Pancreas (tissue), 10 donors: ENCODE results near the gene RAB8B. TPM values are rescaled to one million over a fixed set of nuclear protein-coding genes. Genes with fewer than 3 reads are reported as not detected.

Experiments used
- ATAC-seq, 4 donors: fragments of 200-7000 bp; cut with Tn5 transposase; one replicate each; pipeline versions ENCODE4 v1.8.0 to v1.9.1; 2020; ENCODE audit warnings: mild to moderate bottlenecking in 4 of 4, moderate library complexity in 4 of 4
- DNase-seq, 6 donors: peaks; one replicate each; pipeline ENCODE4 v3.0.0-alpha.2; 2020
- FAIRE-seq: peaks from 2 replicates; lab custom pipeline; 2012; peaks lifted over from hg19 to GRCh38; lab: Jason Lieb, UNC
- H3K27ac ChIP-seq, 4 donors: fragments of 200-600 bp; sonication (generic); 1 replicate in 3 of 4; 2 replicates in 1 of 4; pipeline versions ENCODE4 v1.5.0 to v1.8.0; 2020
- H3K27me3 ChIP-seq, 4 donors: fragments of 200-600 bp; one replicate each; pipeline ENCODE4 v1.8.0; 2021
- H3K36me3 ChIP-seq, 3 donors: fragments of 200-600 bp; sonication (generic) in 1 of 3; one replicate each; pipeline versions ENCODE4 v1.5.0 to v1.8.0; 2020 to 2021
- H3K4me1 ChIP-seq, 3 donors: fragments of 200-600 bp; one replicate each; pipeline ENCODE4 v1.8.0; 2021
- H3K4me3 ChIP-seq, 4 donors: fragments of 200-600 bp; sonication (generic) in 2 of 4; one replicate each; pipeline versions ENCODE4 v1.5.0 to v1.8.0; 2020 to 2021
- H3K9me3 ChIP-seq, 4 donors: fragments of 200-600 bp; one replicate each; pipeline ENCODE4 v1.8.0; 2021
- WGBS, 2 donors: extraction: QIAGEN DNeasy Blood & Tissue Kit; methylation state at CpG; one replicate each; pipeline ENCODE4 v1.1.7; 2013; 5-methylcytosine and 5-hydroxymethylcytosine counted together
- intact Hi-C, 3 donors: fragments of 100-400 bp; cut with DNase I; formaldehyde crosslinking; loops; one replicate each; pipeline versions ENCODE4 v1.11.1 to v1.14.2; 2022
- polyA plus RNA-seq, 2 donors: library from polyadenylated mRNA; stranded (reverse); fragments of 200-250 nt; gene quantifications; one replicate each; pipeline ENCODE4 v1.2.3, GENCODE V29; 2013
- total RNA-seq, 6 donors: library from RNA; stranded (reverse); fragmentation: NEBNext Ultra II Directional in 4 of 6; extraction: Animal tissue kit (Norgen Biotek cat#: 25700) in 4 of 6; gene quantifications; one replicate each; pipeline versions ENCODE4 v1.2.1 to v1.2.4, GENCODE V29; 2021 to 2023
- TF ChIP-seq, protein P1 (sequence below), 4 donors: fragments of 200-600 bp; sonication (generic) in 3 of 4; IDR thresholded peaks; one replicate each; pipeline versions ENCODE4 v1.5.0 to v1.8.0; 2021; ENCODE audit warnings: antibody characterized with exemption in 4 of 4
- donor health status: healthy with polysubstance abuse.
- donor health status: DM: no; HTN: no; CAD: no; lungs with moderate emphysema.
- donor health status: DM: no; HTN: no; CAD: no.
- donor health status: control.
- donor health status: control.
- donor health status: Bipolar disorder and iron deficiency.
- donor health status: DM: yes; HTN: yes; CAD: no.
- donor health status: DM: no; HTN: no; CAD: no.
- donor health status: DM: no; HTN: no; CAD: no.
- donor health status: DM: yes; HTN: yes; CAD: no.

RAB8B gene
- total and polyA plus RNA-seq, 8 donors = 2.0 to 19.2 (median 5.3) TPM

DNA sequence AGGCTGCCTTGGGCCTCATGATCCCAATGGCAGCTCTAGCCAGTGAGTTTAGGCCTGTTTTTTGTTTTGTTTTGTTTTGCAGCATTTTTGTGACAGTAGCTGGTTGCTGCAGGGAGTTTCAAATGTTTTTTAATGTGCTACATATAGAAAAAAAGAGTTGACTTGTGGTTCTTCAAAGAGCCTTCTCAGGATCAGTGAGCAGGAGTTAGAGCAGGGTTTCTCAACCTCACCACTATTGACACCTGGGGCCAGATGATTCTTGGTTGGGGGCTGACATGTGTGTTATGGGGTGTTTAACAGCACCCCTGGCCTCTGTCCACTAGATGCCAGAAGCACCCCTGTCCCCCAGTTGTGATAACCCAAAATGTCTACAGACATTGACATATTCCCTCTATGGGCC lies 105.9 kb downstream of the RAB8B start:
- H3K36me3 ChIP-seq = no peaks in the 10 kb centered on the region
- H3K4me1 ChIP-seq = no peaks in the 10 kb centered on the region
- no peak for FAIRE-seq
- DNase-seq = no peak
- ATAC-seq = no peak
- no peak overlapping the region for H3K4me3 ChIP-seq
- no peak overlapping the region for H3K27ac ChIP-seq
- TF ChIP-seq, protein P1, sequence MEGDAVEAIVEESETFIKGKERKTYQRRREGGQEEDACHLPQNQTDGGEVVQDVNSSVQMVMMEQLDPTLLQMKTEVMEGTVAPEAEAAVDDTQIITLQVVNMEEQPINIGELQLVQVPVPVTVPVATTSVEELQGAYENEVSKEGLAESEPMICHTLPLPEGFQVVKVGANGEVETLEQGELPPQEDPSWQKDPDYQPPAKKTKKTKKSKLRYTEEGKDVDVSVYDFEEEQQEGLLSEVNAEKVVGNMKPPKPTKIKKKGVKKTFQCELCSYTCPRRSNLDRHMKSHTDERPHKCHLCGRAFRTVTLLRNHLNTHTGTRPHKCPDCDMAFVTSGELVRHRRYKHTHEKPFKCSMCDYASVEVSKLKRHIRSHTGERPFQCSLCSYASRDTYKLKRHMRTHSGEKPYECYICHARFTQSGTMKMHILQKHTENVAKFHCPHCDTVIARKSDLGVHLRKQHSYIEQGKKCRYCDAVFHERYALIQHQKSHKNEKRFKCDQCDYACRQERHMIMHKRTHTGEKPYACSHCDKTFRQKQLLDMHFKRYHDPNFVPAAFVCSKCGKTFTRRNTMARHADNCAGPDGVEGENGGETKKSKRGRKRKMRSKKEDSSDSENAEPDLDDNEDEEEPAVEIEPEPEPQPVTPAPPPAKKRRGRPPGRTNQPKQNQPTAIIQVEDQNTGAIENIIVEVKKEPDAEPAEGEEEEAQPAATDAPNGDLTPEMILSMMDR (IDR thresholded peaks at IDR 0.05) = no peak
- no peaks in the 10 kb centered on the region for H3K9me3 ChIP-seq
- H3K27me3 ChIP-seq = no peaks in the 10 kb centered on the region
- intact Hi-C loops = loop anchor here in 2 of 3 donors (5.0 to 10.0 kb wide), 2 partner anchors 112 to 119 kb away; no protein-coding TSS in a partner anchor

DNA sequence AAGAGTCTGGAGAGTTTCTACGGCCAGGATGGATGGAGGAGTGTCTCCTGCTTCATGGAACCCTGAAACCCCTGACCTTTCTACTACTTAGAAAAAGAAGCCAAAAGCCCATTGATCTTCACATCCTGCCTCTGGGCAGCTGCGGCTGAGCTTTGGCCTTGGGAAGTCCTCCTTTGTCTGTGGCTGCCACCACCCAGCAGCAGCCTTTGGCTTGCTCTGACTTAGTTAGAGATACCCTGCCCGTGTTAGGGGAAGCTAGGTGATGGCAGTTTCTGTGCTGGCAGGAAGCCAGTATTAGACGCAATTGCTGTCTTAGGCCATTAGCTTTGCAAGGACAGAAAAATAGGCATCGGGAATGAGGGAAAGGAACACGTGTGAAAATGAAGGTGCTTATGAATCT lies 106.8 kb downstream of the RAB8B start:
- H3K27me3 ChIP-seq = no peaks in the 10 kb centered on the region
- TF ChIP-seq, protein P1 (IDR thresholded peaks at IDR 0.05) = no peak
- peak in 3 of 4 donors; percentile 23 to 64 (median 39) for ATAC-seq
- DNase-seq = peak in 1 of 6 donors; percentile 7
- intact Hi-C loops = loop anchor here in 2 of 3 donors (5.0 to 10.0 kb wide), 2 partner anchors 111 to 119 kb away; no protein-coding TSS in a partner anchor
- 39 to 46% methylated on average over 6 of the region's 6 CpGs for WGBS, 2 donors
- no peak overlapping the region for H3K27ac ChIP-seq
- no peak for FAIRE-seq
- H3K9me3 ChIP-seq = no peaks in the 10 kb centered on the region
- H3K36me3 ChIP-seq = no peaks in the 10 kb centered on the region
- no peaks in the 10 kb centered on the region for H3K4me1 ChIP-seq
- no peak overlapping the region for H3K4me3 ChIP-seq

DNA sequence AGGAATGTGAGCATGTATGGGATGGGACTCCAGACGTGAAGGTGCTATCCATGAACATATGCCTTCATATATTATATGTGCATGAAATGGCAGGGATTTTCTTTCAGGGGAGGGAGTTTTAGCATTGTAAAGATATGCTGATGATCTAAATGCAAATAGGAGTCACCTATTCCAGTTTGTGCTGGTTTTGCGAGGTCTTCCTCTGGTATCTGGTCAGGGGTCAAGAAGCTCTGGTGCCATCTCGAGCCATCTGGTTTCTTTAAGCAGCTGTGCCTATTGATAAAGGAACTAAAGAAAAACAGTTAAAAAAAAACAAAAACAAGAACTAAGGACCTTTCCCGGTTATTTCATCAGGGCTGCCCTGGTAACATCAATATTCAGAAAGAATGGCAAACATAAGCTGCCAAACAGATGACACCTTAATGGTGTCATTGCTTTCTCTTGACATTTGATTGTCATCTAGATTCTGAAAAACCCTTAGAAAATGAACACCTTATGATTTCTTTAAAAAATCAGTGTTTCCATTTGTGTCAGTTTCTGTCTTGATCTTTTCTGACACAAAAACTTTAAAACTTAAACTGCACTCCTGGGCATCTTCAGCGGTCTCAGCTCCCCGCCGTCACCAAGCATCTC lies 110.7 kb downstream of the RAB8B start:
- no peaks in the 10 kb centered on the region for H3K36me3 ChIP-seq
- intact Hi-C loops = loop anchor here in 2 of 3 donors (5.0 to 10.0 kb wide), 2 partner anchors 107 to 115 kb away; no protein-coding TSS in a partner anchor
- ATAC-seq (no peak), FAIRE-seq (no peak), DNase-seq (no peak)
- WGBS, 2 donors = 90 to 91% methylated on average over 7 of the region's 7 CpGs
- H3K4me1 ChIP-seq = no peaks in the 10 kb centered on the region
- H3K27me3 ChIP-seq = no peaks in the 10 kb centered on the region
- H3K27ac ChIP-seq = no peak overlapping the region
- no peaks in the 10 kb centered on the region for H3K9me3 ChIP-seq
- TF ChIP-seq, protein P1 (IDR thresholded peaks at IDR 0.05) = no peak
- H3K4me3 ChIP-seq = no peak overlapping the region

DNA sequence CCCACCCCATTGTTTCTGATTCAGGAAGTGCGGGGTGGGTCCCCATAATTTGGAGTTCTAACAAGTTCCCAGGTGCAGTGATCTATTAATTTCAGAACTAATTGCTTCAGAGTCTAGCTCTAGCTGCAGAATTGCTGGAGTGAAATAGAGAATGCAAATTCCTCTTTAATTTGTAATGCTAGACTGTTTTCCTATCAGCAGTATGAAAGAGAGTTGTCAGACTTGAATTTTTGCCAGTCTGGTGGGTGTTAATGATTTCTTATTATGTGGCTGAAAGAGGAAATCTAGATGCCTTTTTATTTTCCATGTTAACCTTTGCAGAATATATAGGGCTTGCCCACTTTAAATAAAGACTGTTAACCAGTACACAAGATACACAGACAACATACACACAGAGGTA lies 111.7 kb downstream of the RAB8B start:
- DNase-seq (no peak), FAIRE-seq (no peak), ATAC-seq (peak in 3 of 4 donors; percentile 44 to 64 (median 53))
- Histone ChIP-seq H3K4me3 (no peak overlapping the region), H3K9me3 (no peaks in the 10 kb centered on the region), H3K4me1 (peaks cover 0 to 1% (median 0%) of the 10 kb centered on the region in 3 donors), H3K27ac (peak overlapping the region in 2 of 4 donors; percentile 55 to 59), H3K36me3 (no peaks in the 10 kb centered on the region), H3K27me3 (no peaks in the 10 kb centered on the region)
- TF ChIP-seq, protein P1 (IDR thresholded peaks at IDR 0.05) = no peak
- 55 to 77% methylated on average over 1 of the region's 1 CpG for WGBS, 2 donors
- intact Hi-C loops = no loop called here

DNA sequence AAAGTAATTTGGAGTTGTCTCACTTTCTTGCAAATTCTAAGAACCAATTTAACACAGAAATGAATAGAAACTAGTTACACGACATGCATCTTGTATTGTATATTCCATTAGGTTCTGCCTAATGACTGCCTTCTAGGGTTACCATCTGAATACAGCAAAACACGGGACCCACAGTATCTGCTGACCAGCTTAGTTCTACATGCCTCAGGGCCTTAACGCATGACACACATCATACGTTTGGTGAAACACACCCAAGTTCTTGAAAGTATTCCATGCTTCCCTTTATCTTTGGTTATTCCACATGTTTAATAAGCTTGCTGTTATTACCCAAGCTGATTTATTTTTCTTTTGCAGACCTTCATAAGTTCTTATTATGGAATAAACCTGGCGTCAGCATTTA lies 115.9 kb downstream of the RAB8B start:
- TF ChIP-seq, protein P1 (IDR thresholded peaks at IDR 0.05) = no peak
- intact Hi-C loops = no loop called here
- no peaks in the 10 kb centered on the region for H3K9me3 ChIP-seq
- H3K27ac ChIP-seq = no peak overlapping the region
- ATAC-seq (no peak), FAIRE-seq (no peak), DNase-seq (no peak)
- no peaks in the 10 kb centered on the region for H3K36me3 ChIP-seq
- peaks cover 0 to 15% (median 11%) of the 10 kb centered on the region in 3 donors for H3K4me1 ChIP-seq
- WGBS, 2 donors = 90 to 92% methylated on average over 5 of the region's 5 CpGs
- no peak overlapping the region for H3K4me3 ChIP-seq
- no peaks in the 10 kb centered on the region for H3K27me3 ChIP-seq
